Measurements from ENCODE around the gene UBE2Q1. TPM values are rescaled to one million over a fixed set of nuclear protein-coding genes. Genes with fewer than 3 reads are reported as not detected.

Gene UBE2Q1
- total and polyA plus RNA-seq, 2 of the 8 experiments (the other 6 are each of a cell fraction or from before 2014, with no cell fraction given) = 13.2 to 95.8 TPM

DNA sequence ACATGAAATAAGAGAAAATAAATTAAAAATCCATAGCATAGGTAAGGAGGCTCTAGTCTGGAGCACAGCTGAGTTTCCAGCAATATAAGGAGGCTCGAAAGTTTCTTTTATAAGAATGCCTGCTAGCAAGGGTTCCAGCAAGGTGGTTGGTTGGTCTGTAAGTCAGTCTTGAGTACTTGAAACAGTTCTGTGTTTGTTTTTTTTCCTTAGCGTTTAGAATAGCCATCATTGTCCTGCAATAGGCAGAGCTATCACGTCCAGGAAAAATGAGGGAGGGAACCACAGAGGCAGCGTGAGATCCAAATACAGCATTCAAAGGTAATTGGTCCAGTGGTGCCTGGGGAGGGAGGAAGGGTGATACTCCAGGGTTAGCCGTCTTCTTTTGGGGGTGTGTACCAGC lies 8.4 kb downstream of the UBE2Q1 start (continued):
- no peak for TF ChIP-seq CHD7 (IDR thresholded peaks at IDR 0.05; ENCODE audit: insufficient replicate concordance, low read length)
- TF ChIP-seq JUND (IDR thresholded peaks at IDR 0.05; ENCODE audit: low read length) = no peak
- TF ChIP-seq RAD21 (IDR thresholded peaks at IDR 0.05 in 1 of 2, conservative IDR thresholded peaks at IDR 0.05 in 1 of 2; ENCODE audit: low read depth in 2 of 2, low read length in 2 of 2) = no peak
- no peak for TF ChIP-seq RXRA (IDR thresholded peaks at IDR 0.05; ENCODE audit: insufficient read depth, low read depth, low read length)

Measured in H1 (cell line).